GM12878 (cell line): ENCODE measurements around the gene SLC2A1. TPM values are rescaled to one million over a fixed set of nuclear protein-coding genes. Genes with fewer than 3 reads are reported as not detected.

Source experiments
- ATAC-seq: fragments of 200-7000 bp; cut with Tn5 transposase; 3 replicates; pipeline ENCODE4 v1.9.1; 2020; ENCODE audit warnings: mild to moderate bottlenecking, moderate library complexity
- BruUV-seq: library from RNA; stranded (reverse); fragments of 400-500 nt; replicated peaks from 2 replicates; lab custom pipeline; 2021; lab: Mats Ljungman, UMichigan
- CTCF ChIA-PET: fragments of 300-600 bp; sonication (Branson Sonifier 250); formaldehyde crosslinking; extraction: SDS; loops from one replicate; lab custom pipeline; 2021; ENCODE audit warnings: inconsistent platforms; lab: Yijun Ruan, JAX
- POLR2A ChIA-PET: fragments of 350-600 bp; formaldehyde crosslinking; extraction: SDS; loops from one replicate; lab custom pipeline; 2021; ENCODE audit warnings: inconsistent platforms; lab: Charles Lee
- RAD21 ChIA-PET: fragments of 300-600 bp; sonication (Branson Sonifier 250); formaldehyde crosslinking; loops from one replicate; lab custom pipeline; 2023; ENCODE audit warnings: antibody characterized with exemption; ENCODE audit not compliant: unreplicated experiment; lab: Charles Lee
- SMC1A ChIA-PET: fragments of 300-600 bp; sonication (Branson Sonifier 250); formaldehyde crosslinking; loops from one replicate; lab custom pipeline; 2023; ENCODE audit not compliant: unreplicated experiment, uncharacterized antibody; lab: Charles Lee
- DNase-seq: peaks from one replicate; pipeline ENCODE4 v3.0.0-alpha.2; 2011; ENCODE audit warnings: low read depth, low spot score
- FAIRE-seq: peaks from 3 replicates; lab custom pipeline; 2011; peaks lifted over from hg19 to GRCh38; lab: Jason Lieb, UNC
- H2AFZ ChIP-seq: 2 replicates; pipeline ENCODE4 v1.6.0; 2011; ENCODE audit warnings: low read depth, low read length, control low read depth; ENCODE audit not compliant: control insufficient read depth
- H3K27ac ChIP-seq: 2 replicates; pipeline ENCODE4 v1.5.1; 2011; ENCODE audit warnings: control low read depth; ENCODE audit not compliant: control insufficient read depth, insufficient read depth
- H3K27me3 ChIP-seq, 2 experiments: replicated peaks in 1 of 2; 2 replicates each; pipeline versions ENCODE4 v1.6.0 to v1.6.1; 2011; ENCODE audit warnings: low read length in 1 of 2; ENCODE audit not compliant: control insufficient read depth in 2 of 2, insufficient read depth in 2 of 2
- H3K36me3 ChIP-seq, 2 experiments: 2 replicates each; pipeline ENCODE4 v1.5.1; 2011; ENCODE audit warnings: low read length in 1 of 2; ENCODE audit not compliant: control insufficient read depth in 2 of 2, insufficient read depth in 2 of 2
- H3K4me1 ChIP-seq: 2 replicates; pipeline ENCODE4 v1.6.1; 2011; ENCODE audit warnings: mild to moderate bottlenecking, low read length, moderate library complexity, mixed read lengths; ENCODE audit not compliant: control insufficient read depth, insufficient read depth
- H3K4me2 ChIP-seq: 2 replicates; pipeline ENCODE4 v1.6.0; 2011; ENCODE audit warnings: control low read depth; ENCODE audit not compliant: control insufficient read depth, insufficient read depth
- H3K4me3 ChIP-seq: fragments of 200-600 bp; sonication (generic); 2 replicates; pipeline ENCODE4 v1.5.1; 2016
- H3K79me2 ChIP-seq: 2 replicates; pipeline ENCODE4 v1.6.0; 2011; ENCODE audit warnings: low read length; ENCODE audit not compliant: control insufficient read depth, insufficient read depth
- H3K9ac ChIP-seq: 2 replicates; pipeline ENCODE4 v1.8.0; 2011; ENCODE audit warnings: low read length, control low read depth, mixed read lengths; ENCODE audit not compliant: control insufficient read depth, insufficient read depth
- H3K9me3 ChIP-seq: replicated peaks from 3 replicates; pipeline ENCODE4 v1.5.1; 2011; ENCODE audit warnings: mild to moderate bottlenecking, low read length; ENCODE audit not compliant: control insufficient read depth, insufficient read depth
- H4K20me1 ChIP-seq: 2 replicates; pipeline ENCODE4 v1.6.0; 2011; ENCODE audit not compliant: control insufficient read depth, insufficient read depth
- ATF3 ChIP-seq: IDR thresholded peaks from 2 replicates; pipeline ENCODE4 v1.6.1; 2011; ENCODE audit warnings: low read depth, mild to moderate bottlenecking, low read length, moderate library complexity, borderline replicate concordance; ENCODE audit errors: extremely low read depth
- BCLAF1 ChIP-seq: fragments of 450-650 bp; IDR thresholded peaks from 2 replicates; pipeline ENCODE4 v1.6.1; 2017; ENCODE audit warnings: antibody characterized with exemption, mild to moderate bottlenecking, moderate library complexity
- CHD2 ChIP-seq: IDR thresholded peaks from 2 replicates; pipeline ENCODE4 v1.6.1; 2011; ENCODE audit warnings: low read depth, low read length, improper control_type of control experiment, borderline replicate concordance
- CTCF ChIP-seq, 3 experiments: IDR thresholded peaks in 2 of 3; conservative IDR thresholded peaks in 1 of 3; 2 replicates each; pipeline ENCODE4 v1.5.1; 2011; ENCODE audit warnings: low read depth in 3 of 3, low read length in 3 of 3, mild to moderate bottlenecking in 3 of 3, control low read depth in 2 of 3, moderate library complexity in 2 of 3, inconsistent platforms in 1 of 3, mixed read lengths in 1 of 3; ENCODE audit not compliant: control insufficient read depth in 2 of 3, insufficient read depth in 1 of 3; ENCODE audit errors: extremely low read depth in 1 of 3
- MYB ChIP-seq: fragments of 150-350 bp; IDR thresholded peaks from 2 replicates; pipeline ENCODE4 v1.6.1; 2014; ENCODE audit warnings: mild to moderate bottlenecking, low read depth, low read length, borderline replicate concordance
- MYC ChIP-seq: IDR thresholded peaks from 2 replicates; pipeline ENCODE4 v1.6.1; 2011; ENCODE audit warnings: mild to moderate bottlenecking, low read length, moderate library complexity, inconsistent platforms; ENCODE audit not compliant: insufficient read depth, insufficient replicate concordance, insufficient read length, severe bottlenecking
- RAD21 ChIP-seq: IDR thresholded peaks from 2 replicates; pipeline ENCODE4 v1.6.1; 2011; ENCODE audit warnings: mild to moderate bottlenecking, low read depth, low read length, moderate library complexity; ENCODE audit not compliant: insufficient read depth
- REST ChIP-seq: IDR thresholded peaks from 2 replicates; pipeline ENCODE4 v1.6.1; 2012; ENCODE audit warnings: mild to moderate bottlenecking, low read depth, low read length
- SREBF1 ChIP-seq: IDR thresholded peaks from 2 replicates; pipeline ENCODE4 v1.6.1; 2012; ENCODE audit warnings: mild to moderate bottlenecking, low read length
- STAT1 ChIP-seq: fragments of 450-650 bp; conservative IDR thresholded peaks from 2 replicates; pipeline ENCODE4 v1.6.1; 2014; ENCODE audit warnings: antibody characterized with exemption, mild to moderate bottlenecking
- SUPT20H ChIP-seq: IDR thresholded peaks from 2 replicates; pipeline ENCODE4 v1.6.1; 2011; ENCODE audit warnings: low read depth, mild to moderate bottlenecking, low read length, moderate library complexity, borderline replicate concordance; ENCODE audit not compliant: control insufficient read depth
- ZBED1 ChIP-seq: IDR thresholded peaks from 2 replicates; pipeline ENCODE4 v1.6.1; 2016; ENCODE audit warnings: borderline replicate concordance
- ZNF24 ChIP-seq: fragments of 450-650 bp; IDR thresholded peaks from 2 replicates; pipeline ENCODE4 v1.6.1; 2017; ENCODE audit warnings: antibody characterized with exemption, mild to moderate bottlenecking
- WGBS: methylation state at CpG from one replicate; pipeline ENCODE4 v1.1.6; 2016; ENCODE audit warnings: low lambda C conversion rate; ENCODE audit not compliant: insufficient replicate concordance, insufficient coverage; ENCODE audit errors: missing lambda C conversion rate; 5-methylcytosine and 5-hydroxymethylcytosine counted together
- in situ Hi-C: fragments of 300-500 bp; cut with MboI; formaldehyde crosslinking; loops from 9 replicates; pipeline ENCODE4 v1.14.3; 2018; ENCODE audit warnings: mixed read lengths
- intact Hi-C: fragments of 100-400 bp; cut with micrococcal nuclease; formaldehyde crosslinking; loops from one replicate; pipeline ENCODE4 v1.14.2; 2022; ENCODE audit not compliant: unreplicated experiment
- polyA plus RNA-seq, 11 experiments: library from polyadenylated mRNA; depleted of rRNA in 4 of 11; unstranded in 6 of 11; stranded (reverse) in 5 of 11; fragments of >200 nt; fragmentation: Nextera tagmentation in 4 of 11; fragmentation: Illumina TruSeq in 1 of 11; extraction: Ambion mirVana in 4 of 11; extraction: Trizol in 1 of 11; gene quantifications; 1 replicate in 1 of 11; 2 replicates in 10 of 11; pipeline versions ENCODE4 v1.2.1 to v1.2.3, GENCODE V29; 2011 to 2016; ENCODE audit warnings: inconsistent platforms in 2 of 11, missing spikeins in 2 of 11, low read depth in 1 of 11
- total RNA-seq, 4 experiments: library from RNA; depleted of rRNA in 3 of 4; stranded (reverse); fragments of >200 nt in 3 of 4; fragmentation: Illumina TruSeq in 1 of 4; extraction: Trizol in 1 of 4; gene quantifications; 2 replicates each; pipeline versions ENCODE4 v1.2.1 to v1.2.3, GENCODE V29; 2013 to 2021

Gene SLC2A1
- total and polyA plus RNA-seq, 10 of the 15 experiments (the other 5 are each of a cell fraction or from before 2014, with no cell fraction given): 5.7 to 66.0 (median 44.2) TPM

- H2AFZ ChIP-seq: no peak overlapping the region
- intact Hi-C loops: no loop called here
- H3K79me2 ChIP-seq: no peaks in the 10 kb centered on the region
- H3K4me3 ChIP-seq: no peak overlapping the region
- H3K4me1 ChIP-seq: no peaks in the 10 kb centered on the region
- no peak overlapping the region for H3K4me2 ChIP-seq
- in situ Hi-C loops: no loop called here
- peaks cover 7% of the 10 kb centered on the region; the same call in 1 of the 3 replicates for H3K9me3 ChIP-seq
- ChIA-PET POLR2A (interaction anchor here (1.4 kb wide), 1 partner anchor 150 kb away, joined by 3 read pairs; the partner anchor contains the start of gene C1orf50), RAD21 (interaction anchor here (8.4 kb wide), 1 partner anchor 157 kb away, joined by 282 read pairs; no protein-coding TSS in a partner anchor), SMC1A (interaction anchor here (1.9 to 17.7 kb wide), 2 partner anchors 139 to 157 kb away, joined by 8 to 602 read pairs; no protein-coding TSS in a partner anchor), CTCF (interaction anchor here (1.6 to 10.3 kb wide), 3 partner anchors 140 to 339 kb away, joined by 5 to 383 read pairs (median 21); no protein-coding TSS in a partner anchor)
- no peak overlapping the region for H3K27ac ChIP-seq
- no peak overlapping the region for H3K9ac ChIP-seq
- no peaks in the 10 kb centered on the region for H3K36me3 ChIP-seq
- H4K20me1 ChIP-seq: no peaks in the 10 kb centered on the region
- FAIRE-seq: no peak
- TF ChIP-seq ZBED1: no peak
- no peak for TF ChIP-seq SUPT20H
- no peak for TF ChIP-seq MYB
- TF ChIP-seq BCLAF1: no peak
- no peak for TF ChIP-seq STAT1
- no peak for TF ChIP-seq CTCF (IDR thresholded peaks at IDR 0.05 in 2 of 3, conservative IDR thresholded peaks at IDR 0.05 in 1 of 3; ENCODE audit: control insufficient read depth in 2 of 3, extremely low read depth in 1 of 3, insufficient read depth in 1 of 3, low read depth in 3 of 3, low read length in 3 of 3)
- TF ChIP-seq ATF3: no peak
- no peak for TF ChIP-seq REST
- TF ChIP-seq MYC: no peak
- TF ChIP-seq CHD2: no peak
- TF ChIP-seq RAD21: no peak
- no peak for TF ChIP-seq ZNF24
- TF ChIP-seq SREBF1: no peak
- H3K27me3 ChIP-seq: no peaks in the 10 kb centered on the region
- WGBS: 78% methylated on average over 15 of the region's 15 CpGs
- BruUV-seq: no TSS peak
- ATAC-seq: no peak
- no peak for DNase-seq
These were observed 41.5 kb downstream of the SLC2A1 start for GRCh38 chr1:42917241-42917495.
